CD8-positive, alpha-beta memory T cell (primary cell): ENCODE measurements around the gene HOXD12. TPM values are rescaled to one million over a fixed set of nuclear protein-coding genes. Genes with fewer than 3 reads are reported as not detected.

Experiments
- CTCF ChIA-PET: fragments of 350-600 bp; sonication (Branson Sonifier 250); formaldehyde crosslinking; loops from one replicate; lab custom pipeline; 2021; ENCODE audit warnings: antibody characterized with exemption; lab: Charles Lee
- POLR2A ChIA-PET: fragments of 350-600 bp; sonication (Branson Sonifier 250); formaldehyde crosslinking; loops from one replicate; lab custom pipeline; 2021; ENCODE audit warnings: antibody characterized with exemption; lab: Charles Lee
- DNase-seq, 5 donors: peaks; one replicate each; pipeline versions ENCODE4 v3.0.0 to v3.0.0-alpha.2; 2020 to 2022; ENCODE audit warnings: mixed read lengths in 1 of 5
- H3K27ac ChIP-seq: one replicate; pipeline ENCODE4 v1.7.0; 2013; ENCODE audit warnings: low read depth, mild to moderate bottlenecking, low read length, moderate library complexity
- H3K27me3 ChIP-seq: 2 replicates; pipeline ENCODE4 v1.7.0; 2013; ENCODE audit warnings: low read length, mild to moderate bottlenecking; ENCODE audit not compliant: insufficient read depth, poor library complexity, severe bottlenecking
- H3K36me3 ChIP-seq: 2 replicates; pipeline ENCODE4 v1.7.0; 2013; ENCODE audit warnings: mild to moderate bottlenecking, low read length, moderate library complexity; ENCODE audit not compliant: insufficient read depth
- H3K4me1 ChIP-seq: 2 replicates; pipeline ENCODE4 v1.7.0; 2013; ENCODE audit warnings: mild to moderate bottlenecking, low read length, moderate library complexity; ENCODE audit not compliant: insufficient read depth
- H3K4me3 ChIP-seq: 2 replicates; pipeline ENCODE4 v1.7.0; 2013; ENCODE audit warnings: mild to moderate bottlenecking, low read length
- H3K9me3 ChIP-seq: 2 replicates; pipeline ENCODE4 v1.7.0; 2013; ENCODE audit warnings: mild to moderate bottlenecking, low read length
- H3K27ac Mint-ChIP-seq, 8 donors: one replicate each; pipeline ENCODE4 v1.8.0; 2020 to 2021; ENCODE audit warnings: mixed read lengths in 8 of 8, mild to moderate bottlenecking in 6 of 8, inconsistent platforms in 3 of 8, moderate library complexity in 3 of 8
- H3K27me3 Mint-ChIP-seq, 2 donors: one replicate each; pipeline ENCODE4 v1.8.0; 2020 to 2021; ENCODE audit warnings: mixed read lengths in 2 of 2, mild to moderate bottlenecking in 1 of 2, moderate library complexity in 1 of 2
- H3K36me3 Mint-ChIP-seq, 3 donors: one replicate each; pipeline ENCODE4 v1.8.0; 2020 to 2021; ENCODE audit warnings: mixed read lengths in 3 of 3, inconsistent platforms in 1 of 3, mild to moderate bottlenecking in 1 of 3
- H3K4me1 Mint-ChIP-seq, 3 donors: one replicate each; pipeline ENCODE4 v1.8.0; 2020 to 2021; ENCODE audit warnings: mixed read lengths in 3 of 3, inconsistent platforms in 1 of 3, mild to moderate bottlenecking in 1 of 3
- H3K4me3 Mint-ChIP-seq, 7 donors: one replicate each; pipeline ENCODE4 v1.8.0; 2020 to 2021; ENCODE audit warnings: mixed read lengths in 7 of 7, mild to moderate bottlenecking in 6 of 7, moderate library complexity in 4 of 7, inconsistent platforms in 2 of 7
- H3K9me3 Mint-ChIP-seq, 5 donors: one replicate each; pipeline ENCODE4 v1.8.0; 2020 to 2022; ENCODE audit warnings: mixed read lengths in 5 of 5, mild to moderate bottlenecking in 3 of 5, moderate library complexity in 2 of 5, inconsistent platforms in 1 of 5
- polyA plus RNA-seq: library from polyadenylated mRNA; unstranded; fragments of 300-500 nt; fragmentation: Illumina TruSeq; gene quantifications from one replicate; pipeline ENCODE4 v1.2.3, GENCODE V29; 2021
- total RNA-seq, 2 experiments: library from RNA; stranded (reverse); gene quantifications; one replicate each; pipeline ENCODE4 v1.2.3, GENCODE V29; 2021

HOXD12 gene
- total and polyA plus RNA-seq, 3 experiments from 2014 or later: not detected

DNA sequence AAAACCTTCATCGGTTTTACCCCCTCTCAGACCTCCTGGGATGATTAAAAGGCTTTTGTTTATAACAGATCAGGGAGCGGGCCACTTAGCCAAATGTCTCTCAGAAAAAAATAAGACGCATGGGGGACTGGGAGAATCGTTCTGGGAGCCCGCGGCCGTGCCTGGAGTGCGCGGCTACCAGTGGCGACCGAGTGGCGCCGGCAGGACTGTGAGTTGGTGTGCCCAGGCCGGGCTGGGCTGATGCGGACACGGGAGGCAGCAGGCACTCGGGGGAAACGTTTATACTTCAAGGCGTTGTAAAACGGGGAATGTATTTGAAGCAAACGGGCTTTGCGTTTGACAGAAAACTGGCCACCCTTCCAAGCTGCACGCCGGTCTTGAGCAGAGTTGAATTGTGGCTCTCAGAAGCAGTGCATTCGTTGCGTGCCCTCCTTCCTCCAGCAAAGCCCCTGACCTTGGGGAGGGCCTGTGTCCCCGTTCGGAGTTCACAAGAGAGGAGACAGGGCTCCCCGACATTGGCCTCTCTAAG lies 12.3 kb downstream of the HOXD12 start:
- Histone ChIP-seq H3K27ac (no peak overlapping the region), H3K36me3 (no peaks in the 10 kb centered on the region), H3K27me3 (peaks cover 83% of the 10 kb centered on the region), H3K4me1 (no peaks in the 10 kb centered on the region), H3K4me3 (no peak overlapping the region), H3K9me3 (no peaks in the 10 kb centered on the region)
- H3K4me3 Mint-ChIP-seq: peak overlapping the region in 2 of 7 donors; percentile 8 to 27
- ChIA-PET POLR2A (no interaction called here), CTCF (interaction anchor here (1.0 to 1.7 kb wide), 3 partner anchors 14 to 19 kb away, joined by 3 to 4 read pairs (median 3); no protein-coding TSS in a partner anchor)
- no peak for DNase-seq
- H3K36me3 Mint-ChIP-seq: no peaks in the 10 kb centered on the region
- H3K27ac Mint-ChIP-seq: peak overlapping the region in 4 of 8 donors; percentile 7 to 84 (median 60)
- peaks cover 87 to 89% of the 10 kb centered on the region in 2 donors for H3K27me3 Mint-ChIP-seq
- H3K4me1 Mint-ChIP-seq: peaks cover 9 to 19% (median 15%) of the 10 kb centered on the region in 3 donors
- H3K9me3 Mint-ChIP-seq: peaks cover 0 to 28% (median 8%) of the 10 kb centered on the region in 5 donors

GRCh38 chr2:176112375-176113302 lies 13.0 kb downstream of the HOXD12 start:
- H3K9me3 Mint-ChIP-seq: peaks cover 0 to 29% (median 6%) of the 10 kb centered on the region in 5 donors
- no peaks in the 10 kb centered on the region for H3K36me3 ChIP-seq
- peak overlapping the region in 2 of 8 donors; percentile 7 to 62 for H3K27ac Mint-ChIP-seq
- peaks cover 90% of the 10 kb centered on the region for H3K27me3 ChIP-seq
- H3K27ac ChIP-seq: no peak overlapping the region
- H3K27me3 Mint-ChIP-seq: peaks cover 89 to 92% of the 10 kb centered on the region in 2 donors
- no peaks in the 10 kb centered on the region for H3K36me3 Mint-ChIP-seq
- H3K4me3 ChIP-seq: no peak overlapping the region
- ChIA-PET CTCF (interaction anchor here (1.0 kb wide), 1 partner anchor 15 kb away, joined by 3 read pairs; no protein-coding TSS in a partner anchor), POLR2A (no interaction called here)
- no peak for DNase-seq
- H3K4me3 Mint-ChIP-seq: peak overlapping the region in 3 of 7 donors; percentile 5 to 46 (median 40)
- H3K4me1 Mint-ChIP-seq: peaks cover 6 to 19% (median 12%) of the 10 kb centered on the region in 3 donors
- H3K9me3 ChIP-seq: no peaks in the 10 kb centered on the region
- H3K4me1 ChIP-seq: no peaks in the 10 kb centered on the region

DNA sequence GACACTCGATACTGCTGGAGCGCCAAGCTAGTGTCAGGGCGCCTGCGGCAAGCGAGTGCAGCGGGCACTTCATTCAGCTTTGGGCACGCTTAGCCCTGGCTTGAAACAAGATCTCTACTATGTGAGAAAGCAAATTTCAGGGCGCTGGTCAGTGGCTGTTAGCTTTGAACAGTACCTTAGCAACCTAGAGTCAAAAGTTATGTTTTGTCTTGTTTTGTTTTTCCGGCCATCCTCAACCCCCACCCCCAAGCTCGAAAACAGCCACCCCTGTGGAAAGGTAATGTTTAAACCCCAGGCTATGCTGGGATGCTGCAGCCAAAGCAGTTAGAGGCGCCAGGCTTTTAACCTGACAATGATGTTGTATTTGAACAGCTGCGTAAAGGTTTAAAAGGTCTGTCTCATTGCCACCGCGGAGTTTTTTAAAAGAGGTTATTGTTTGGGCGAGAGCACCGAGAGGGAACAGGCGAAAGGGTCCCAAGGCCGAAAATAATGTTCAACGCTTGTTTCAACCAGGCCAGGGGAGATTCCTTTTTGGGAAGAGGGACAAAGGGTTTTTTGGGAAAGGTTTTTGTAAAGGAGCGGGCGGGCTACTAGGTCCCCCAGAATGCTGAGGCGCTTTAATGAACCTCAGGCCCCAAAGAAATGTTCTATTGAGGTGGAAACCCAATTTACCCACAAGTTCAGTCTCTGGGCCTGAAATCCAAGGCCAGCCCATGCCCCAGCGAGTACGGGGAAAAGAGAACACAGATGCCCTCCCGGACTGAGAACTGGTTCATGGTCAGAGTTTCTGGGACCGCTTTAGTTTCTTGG lies 14.7 kb downstream of the HOXD12 start:
- Histone ChIP-seq H3K27me3 (peaks cover 97% of the 10 kb centered on the region), H3K4me1 (no peaks in the 10 kb centered on the region), H3K27ac (no peak overlapping the region), H3K36me3 (no peaks in the 10 kb centered on the region), H3K4me3 (no peak overlapping the region), H3K9me3 (no peaks in the 10 kb centered on the region)
- CTCF ChIA-PET: interaction anchor here (0.8 to 1.4 kb wide), 3 partner anchors 13 to 26 kb away, joined by 3 to 5 read pairs (median 4); no protein-coding TSS in a partner anchor
- POLR2A ChIA-PET: no interaction called here
- Mint-ChIP-seq H3K4me1 (peaks cover 6 to 18% (median 7%) of the 10 kb centered on the region in 3 donors), H3K4me3 (no peak overlapping the region), H3K9me3 (peaks cover 0 to 32% (median 10%) of the 10 kb centered on the region in 5 donors), H3K27me3 (peaks cover 94 to 95% of the 10 kb centered on the region in 2 donors), H3K36me3 (peaks cover 0 to 3% (median 0%) of the 10 kb centered on the region in 3 donors), H3K27ac (peak overlapping the region in 1 of 8 donors; percentile 40)
- DNase-seq: no peak

DNA sequence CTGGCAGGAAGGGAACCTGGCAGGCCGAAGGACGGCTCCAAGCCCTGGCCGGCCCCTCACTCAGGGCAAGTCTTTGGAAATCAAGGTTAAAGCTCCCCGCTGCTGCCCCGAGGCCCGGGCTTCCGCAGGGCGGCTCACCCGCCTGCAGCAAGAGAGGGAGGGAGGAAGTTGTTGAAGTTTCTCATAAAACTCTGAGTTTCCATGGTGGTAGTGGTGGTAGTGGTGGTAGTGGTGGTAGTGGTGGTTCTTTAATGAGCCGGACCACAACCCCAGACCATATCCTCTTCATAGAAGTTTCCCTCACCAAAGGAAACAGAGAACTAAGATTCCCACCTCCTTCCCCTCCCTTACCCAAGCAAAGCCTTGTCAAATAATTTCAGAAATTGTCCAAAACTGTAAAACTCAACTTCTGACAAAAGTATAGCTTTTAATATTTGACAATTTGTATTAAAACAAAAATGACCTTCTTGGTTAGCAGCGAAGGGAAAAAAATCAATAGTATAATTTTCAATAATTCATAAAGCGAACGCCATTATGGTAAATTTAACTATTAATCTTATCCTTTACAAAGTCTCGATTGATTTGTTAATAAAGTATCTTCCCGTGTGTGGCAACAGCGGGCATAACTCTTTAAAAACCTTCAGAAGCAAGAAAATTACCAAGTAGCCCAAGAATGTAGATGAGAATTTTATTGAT lies 15.5 kb downstream of the HOXD12 start:
- Histone ChIP-seq H3K4me3 (no peak overlapping the region), H3K9me3 (no peaks in the 10 kb centered on the region), H3K36me3 (no peaks in the 10 kb centered on the region), H3K27ac (no peak overlapping the region), H3K4me1 (no peaks in the 10 kb centered on the region), H3K27me3 (peaks cover 97% of the 10 kb centered on the region)
- H3K4me1 Mint-ChIP-seq: peaks cover 2 to 15% (median 4%) of the 10 kb centered on the region in 3 donors
- DNase-seq: no peak
- H3K36me3 Mint-ChIP-seq: peaks cover 0 to 3% (median 0%) of the 10 kb centered on the region in 3 donors
- peak overlapping the region in 1 of 8 donors; percentile 30 for H3K27ac Mint-ChIP-seq
- no peak overlapping the region for H3K4me3 Mint-ChIP-seq
- peaks cover 93 to 95% of the 10 kb centered on the region in 2 donors for H3K27me3 Mint-ChIP-seq
- peaks cover 0 to 28% (median 10%) of the 10 kb centered on the region in 5 donors for H3K9me3 Mint-ChIP-seq
- CTCF ChIA-PET: interaction anchor here (0.9 to 1.4 kb wide), 2 partner anchors 12 to 19 kb away, joined by 4 to 5 read pairs; no protein-coding TSS in a partner anchor
- POLR2A ChIA-PET: no interaction called here

DNA sequence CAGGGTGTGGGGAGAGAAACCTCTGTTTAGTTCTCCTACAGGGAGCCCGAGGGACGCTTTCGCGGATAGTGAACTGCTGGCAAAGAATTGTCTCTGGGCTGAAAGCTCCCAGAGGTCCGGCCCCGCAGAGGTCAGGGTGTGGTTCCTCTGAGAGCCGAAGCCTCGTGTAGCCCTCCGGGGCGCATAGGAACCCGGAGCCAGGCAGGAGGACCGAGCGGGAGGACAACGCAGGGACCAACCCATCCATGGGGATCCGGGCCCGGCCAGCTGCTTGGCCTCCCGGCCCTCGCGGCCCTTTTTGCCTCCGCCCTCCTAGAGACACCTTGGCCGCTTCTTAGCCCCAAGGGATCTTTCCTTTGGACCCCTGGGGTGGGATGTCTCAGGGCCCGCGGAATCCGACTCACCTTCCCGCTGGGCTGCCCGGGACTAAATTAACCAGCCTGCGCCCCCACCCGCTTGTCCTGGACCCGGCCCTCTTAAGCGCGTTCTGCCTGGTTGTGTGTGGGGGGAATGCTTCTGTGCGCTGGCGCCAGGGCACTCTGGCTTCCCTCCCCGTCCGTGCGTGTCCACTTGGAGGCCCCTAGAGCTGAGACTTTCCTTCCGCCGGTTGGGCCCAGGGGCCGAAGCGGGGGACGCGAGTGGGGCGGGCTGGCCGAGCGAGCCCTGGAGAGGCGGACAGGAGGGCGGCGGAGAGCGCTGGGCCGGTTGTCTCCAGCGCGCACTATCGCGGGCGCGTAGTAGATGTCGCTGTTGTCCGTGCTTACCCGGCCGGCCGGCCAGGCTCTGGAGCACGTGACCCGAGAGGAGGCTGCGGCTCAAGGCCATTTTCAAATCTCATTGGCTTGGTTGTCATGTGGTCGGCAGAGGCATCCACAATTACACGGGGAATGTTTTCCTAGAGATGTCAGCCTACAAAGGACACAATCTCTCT lies 16.6 kb downstream of the HOXD12 start, which contains the start of gene HOXD10:
Gene HOXD10, plus strand, starts transcription at position 896 of the 931 bp plus-strand sequence. CDS start 56 bp downstream, outside the sequence.
- Histone ChIP-seq H3K27ac (no peak within 1 kb of the TSS), H3K9me3 (no peaks in the 10 kb centered on the region), H3K27me3 (peaks cover 97% of the 10 kb centered on the region), H3K36me3 (no peaks in the 10 kb centered on the region), H3K4me3 (no peak within 1 kb of the TSS), H3K4me1 (no peaks in the 10 kb centered on the region)
- DNase-seq: no peak
- peak within 1 kb of the TSS in 3 of 8 donors; percentile 19 to 86 (median 74) for H3K27ac Mint-ChIP-seq
- H3K4me1 Mint-ChIP-seq: peaks cover 2 to 13% (median 4%) of the 10 kb centered on the region in 3 donors
- CTCF ChIA-PET: no interaction called here
- H3K4me3 Mint-ChIP-seq: peak within 1 kb of the TSS in 1 of 7 donors; percentile 57
- POLR2A ChIA-PET: no interaction called here
- peaks cover 93 to 95% of the 10 kb centered on the region in 2 donors for H3K27me3 Mint-ChIP-seq
- peaks cover 0 to 22% (median 8%) of the 10 kb centered on the region in 5 donors for H3K9me3 Mint-ChIP-seq
- peaks cover 0 to 3% (median 0%) of the 10 kb centered on the region in 3 donors for H3K36me3 Mint-ChIP-seq

DNA sequence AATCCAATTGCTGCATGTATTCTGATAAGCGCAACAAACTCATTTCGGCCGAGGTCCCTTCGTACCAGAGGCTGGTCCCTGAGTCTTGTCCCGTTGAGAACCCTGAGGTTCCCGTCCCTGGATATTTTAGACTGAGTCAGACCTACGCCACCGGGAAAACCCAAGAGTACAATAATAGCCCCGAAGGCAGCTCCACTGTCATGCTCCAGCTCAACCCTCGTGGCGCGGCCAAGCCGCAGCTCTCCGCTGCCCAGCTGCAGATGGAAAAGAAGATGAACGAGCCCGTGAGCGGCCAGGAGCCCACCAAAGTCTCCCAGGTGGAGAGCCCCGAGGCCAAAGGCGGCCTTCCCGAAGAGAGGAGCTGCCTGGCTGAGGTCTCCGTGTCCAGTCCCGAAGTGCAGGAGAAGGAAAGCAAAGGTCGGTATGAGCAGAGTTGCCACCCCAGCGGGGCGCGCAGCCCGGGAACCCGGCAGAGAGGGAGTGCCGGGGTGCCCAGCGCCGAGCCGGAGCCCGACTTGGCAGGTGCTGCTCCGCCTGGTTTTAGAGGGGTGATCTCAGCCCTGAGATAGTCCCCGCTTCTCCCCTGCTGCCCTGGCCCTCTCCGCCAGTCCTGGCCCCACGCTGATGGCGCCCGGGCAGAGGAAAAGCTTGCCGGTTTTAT lies 17.7 kb downstream of the HOXD12 start:
- Mint-ChIP-seq H3K9me3 (peaks cover 0 to 18% (median 8%) of the 10 kb centered on the region in 5 donors), H3K4me3 (peak overlapping the region in 1 of 7 donors; percentile 57), H3K27me3 (peaks cover 90 to 91% of the 10 kb centered on the region in 2 donors), H3K4me1 (peaks cover 2 to 5% (median 4%) of the 10 kb centered on the region in 3 donors), H3K36me3 (peaks cover 0 to 3% (median 0%) of the 10 kb centered on the region in 3 donors), H3K27ac (peak overlapping the region in 2 of 8 donors; percentile 15 to 74)
- Histone ChIP-seq H3K27ac (no peak overlapping the region), H3K36me3 (no peaks in the 10 kb centered on the region), H3K27me3 (peaks cover 97% of the 10 kb centered on the region), H3K9me3 (no peaks in the 10 kb centered on the region), H3K4me1 (no peaks in the 10 kb centered on the region), H3K4me3 (no peak overlapping the region)
- no peak for DNase-seq
- POLR2A ChIA-PET: no interaction called here
- CTCF ChIA-PET: no interaction called here
